ENCODE measurements around the gene LYAR.

LYAR gene

GRCh38 chr4:4315461-4316149, 25.7 kb upstream of the LYAR start:
- DNase-seq = no peak

GRCh38 chr4:4311193-4311592, 21.2 kb upstream of the LYAR start:
- DNase-seq = no peak

- no peak for DNase-seq
These were observed 19.0 kb upstream of the LYAR start for GRCh38 chr4:4308800-4309441.

- no peak for DNase-seq
These were observed 17.0 kb upstream of the LYAR start for GRCh38 chr4:4306920-4307319.

DNA sequence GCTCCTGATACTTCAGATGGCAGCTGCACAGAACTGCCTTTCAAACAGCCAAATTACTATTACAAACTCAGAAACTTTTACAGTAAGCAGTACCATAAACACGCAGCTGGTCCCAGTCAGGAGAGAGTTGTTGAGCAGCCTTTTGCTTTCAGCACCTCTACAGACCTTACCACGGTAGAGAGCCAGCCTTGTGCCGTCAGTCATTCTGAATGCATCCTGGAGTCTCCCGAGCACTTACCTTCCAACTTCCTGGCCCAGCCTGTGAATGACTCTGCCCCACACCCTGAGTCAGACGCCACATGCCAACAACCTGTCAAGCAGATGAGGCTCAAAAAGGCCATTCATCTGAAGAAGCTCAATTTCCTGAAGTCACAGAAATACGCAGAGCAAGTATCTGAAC, 12.5 kb upstream of the LYAR start:
- no peak for DNase-seq

DNA sequence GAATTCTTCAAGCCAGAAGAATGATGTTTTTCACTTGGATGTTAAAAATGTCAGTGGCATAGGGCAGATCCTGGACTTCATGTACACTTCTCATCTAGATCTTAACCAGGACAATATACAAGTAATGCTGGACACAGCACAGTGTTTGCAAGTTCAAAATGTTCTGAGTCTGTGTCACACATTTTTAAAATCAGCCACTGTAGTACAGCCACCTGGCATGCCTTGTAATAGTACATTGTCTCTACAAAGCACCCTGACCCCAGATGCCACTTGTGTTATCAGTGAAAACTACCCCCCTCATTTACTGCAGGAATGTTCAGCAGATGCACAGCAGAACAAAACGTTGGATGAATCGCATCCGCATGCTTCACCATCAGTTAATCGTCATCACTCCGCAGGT, 12.0 kb upstream of the LYAR start:
- DNase-seq = no peak

DNA sequence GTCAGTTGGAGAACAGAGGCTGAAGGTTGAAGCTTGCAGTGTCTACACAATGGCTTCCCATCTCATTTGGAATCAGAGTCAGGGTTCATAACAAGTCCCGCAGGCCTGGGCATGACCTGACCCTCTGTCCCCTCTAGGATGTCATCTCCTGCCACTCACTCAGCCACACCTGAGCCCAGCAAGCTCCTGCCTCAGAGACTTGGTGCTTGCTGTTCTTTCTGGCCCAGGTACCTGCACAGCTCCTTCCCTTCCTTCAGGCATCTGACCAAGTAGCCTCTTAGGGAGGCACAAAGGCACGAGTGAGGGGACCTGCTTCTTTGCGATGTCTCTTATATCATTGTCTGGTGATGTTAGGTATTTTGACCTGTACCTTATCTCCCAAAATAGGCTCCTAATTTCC, 9.1 kb upstream of the LYAR start:
- no peak for DNase-seq

GRCh38 chr4:4296283-4296846, 6.4 kb upstream of the LYAR start:
- no peak for DNase-seq

DNA sequence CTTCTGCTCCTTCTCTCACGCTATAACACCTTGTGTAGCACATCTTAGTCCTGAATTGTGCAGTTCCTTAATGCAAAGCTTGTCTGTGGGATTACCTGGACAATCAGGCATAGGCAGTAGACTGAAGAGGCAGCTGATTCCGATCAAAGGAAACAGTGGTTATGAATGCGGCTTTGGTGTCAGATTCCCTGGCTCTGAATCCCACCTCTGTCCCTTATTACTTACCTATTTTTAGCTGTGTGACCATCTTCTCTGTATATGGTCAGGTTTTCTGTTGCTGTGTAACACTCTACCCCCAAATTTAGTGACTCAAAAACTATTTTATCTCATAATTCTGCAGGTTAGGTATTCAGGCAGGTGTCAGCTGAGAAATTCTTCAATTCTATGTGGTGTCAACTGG, 3.3 kb upstream of the LYAR start:
- no peak for DNase-seq

DNA sequence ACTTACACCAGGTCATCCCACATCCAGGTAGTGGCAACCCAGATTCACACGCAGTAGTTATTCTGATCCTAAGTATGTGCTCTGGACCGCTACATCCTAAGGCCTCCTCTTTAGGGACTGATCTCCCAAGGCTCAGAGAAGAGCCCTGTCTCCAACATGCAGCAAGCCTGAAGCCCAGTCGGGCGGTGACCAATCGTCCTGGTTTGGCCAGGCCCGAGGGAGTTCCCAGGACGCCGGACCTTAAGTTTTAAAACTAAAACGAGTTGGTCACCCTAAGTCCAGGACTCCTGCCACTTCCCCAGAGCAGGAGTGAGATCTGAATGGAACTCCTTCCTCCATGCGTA, 385 bp downstream of the LYAR start:
- no peak for DNase-seq

- no peak for DNase-seq
These were observed 899 bp downstream of the LYAR start for GRCh38 chr4:4289055-4289454.

- DNase-seq = no peak
These were observed 1.9 kb downstream of the LYAR start for GRCh38 chr4:4288098-4288497.

- DNase-seq = no peak
These were observed 4.9 kb downstream of the LYAR start for GRCh38 chr4:4284827-4285618.

GRCh38 chr4:4281787-4282186, 8.2 kb downstream of the LYAR start:
- no peak for DNase-seq

- DNase-seq = no peak
These were observed 12.4 kb downstream of the LYAR start for GRCh38 chr4:4277531-4277930.

GRCh38 chr4:4274226-4274625, 15.7 kb downstream of the LYAR start:
- no peak for DNase-seq

- no peak for DNase-seq
These were observed 18.0 kb downstream of the LYAR start for GRCh38 chr4:4271912-4272311.

- no peak for DNase-seq
These were observed 19.4 kb downstream of the LYAR start for GRCh38 chr4:4270529-4270928.

GRCh38 chr4:4269856-4270255, 20.1 kb downstream of the LYAR start:
- no peak for DNase-seq

GRCh38 chr4:4269331-4269731, 20.6 kb downstream of the LYAR start:
- no peak for DNase-seq

DNA sequence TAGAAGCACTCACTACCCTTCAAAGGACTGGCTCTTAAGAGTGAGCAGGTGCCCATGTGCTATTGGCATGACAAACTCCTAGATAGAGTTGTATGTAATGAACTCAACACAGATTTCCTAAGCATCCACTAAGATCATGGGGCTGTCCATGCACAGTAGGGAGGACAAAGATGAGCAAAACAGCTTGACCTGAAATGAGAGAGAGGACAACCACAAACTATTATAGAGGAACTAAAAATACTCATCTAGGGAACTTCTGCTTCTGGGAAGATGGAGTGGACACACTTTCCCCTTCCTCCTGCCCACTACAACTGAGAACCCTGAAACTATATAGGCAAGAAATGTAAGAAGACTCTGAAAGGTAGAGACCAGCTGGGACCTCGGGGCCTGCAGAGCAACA, 21.2 kb downstream of the LYAR start:
- no peak for DNase-seq

- DNase-seq = no peak
These were observed 22.0 kb downstream of the LYAR start for GRCh38 chr4:4267981-4268380.

- DNase-seq = no peak
These were observed 29.7 kb downstream of the LYAR start for GRCh38 chr4:4260185-4260751.
